ENCODE measurements around the gene DBX1.

DBX1 gene

GRCh38 chr11:20120134-20120925 is 39.9 kb downstream of the DBX1 start:
- DNase-seq (ENCODE audit: low spot score): no peak

- no peak for DNase-seq (ENCODE audit: low spot score)
Observed at GRCh38 chr11:20119315-20119714, 41.0 kb downstream of the DBX1 start.

GRCh38 chr11:20118209-20118608 is 42.1 kb downstream of the DBX1 start:
- DNase-seq (ENCODE audit: low spot score): no peak

- no peak for DNase-seq (ENCODE audit: low spot score)
Observed at GRCh38 chr11:20117291-20117690, 43.0 kb downstream of the DBX1 start.

GRCh38 chr11:20116825-20117224 is 43.5 kb downstream of the DBX1 start:
- DNase-seq (ENCODE audit: low spot score): no peak

- DNase-seq (ENCODE audit: low spot score): no peak
Observed at GRCh38 chr11:20114588-20114987, 45.7 kb downstream of the DBX1 start.

GRCh38 chr11:20113149-20113438 is 47.2 kb downstream of the DBX1 start:
- DNase-seq (ENCODE audit: low spot score): no peak

GRCh38 chr11:20112291-20113148 is 47.8 kb downstream of the DBX1 start:
- no peak for DNase-seq (ENCODE audit: low spot score)

- DNase-seq (ENCODE audit: low spot score): no peak
Observed at GRCh38 chr11:20111871-20112270, 48.4 kb downstream of the DBX1 start.

- DNase-seq (ENCODE audit: low spot score): peak; percentile 65
Observed at GRCh38 chr11:20110908-20111669, 49.2 kb downstream of the DBX1 start.

- DNase-seq (ENCODE audit: low spot score): no peak
Observed at GRCh38 chr11:20109731-20110445, 50.4 kb downstream of the DBX1 start.

Measured in germinal center (tissue), 1 donor.